Coronary artery (tissue), 2 donors: ENCODE measurements around the gene NUDT3.

ENCODE experiments used
- DNase-seq: peaks from one replicate; pipeline ENCODE4 v3.0.0-alpha.2; 2017; ENCODE audit warnings: low spot score
- H3K27ac ChIP-seq, 2 donors: fragments of 200-600 bp; sonication (generic); one replicate each; pipeline ENCODE4 v1.5.1; 2016 to 2019
- H3K4me3 ChIP-seq: fragments of 200-600 bp; sonication (generic); 2 replicates; pipeline ENCODE4 v1.5.1; 2016; ENCODE audit warnings: mild to moderate bottlenecking, moderate library complexity
- CTCF ChIP-seq: fragments of 200-600 bp; sonication (generic); IDR thresholded peaks from one replicate; pipeline ENCODE4 v1.5.1; 2019; ENCODE audit warnings: antibody characterized with exemption

NUDT3 gene

GRCh38 chr6:34301408-34301807 lies 91.1 kb downstream of the NUDT3 start:
- Histone ChIP-seq H3K4me3 (no peak overlapping the region), H3K27ac (peak overlapping the region in 1 of 2 donors; percentile 59)
- DNase-seq, result peak; percentile 77
- TF ChIP-seq CTCF, result no peak

GRCh38 chr6:34300332-34300751 lies 92.1 kb downstream of the NUDT3 start:
- TF ChIP-seq CTCF, result no peak
- Histone ChIP-seq H3K4me3 (no peak overlapping the region), H3K27ac (peak overlapping the region in 1 of 2 donors; percentile 51)
- no peak for DNase-seq

GRCh38 chr6:34298941-34299340 lies 93.5 kb downstream of the NUDT3 start:
- Histone ChIP-seq H3K4me3 (no peak overlapping the region), H3K27ac (peak overlapping the region in 1 of 2 donors; percentile 17)
- no peak for TF ChIP-seq CTCF
- no peak for DNase-seq

GRCh38 chr6:34295721-34296120 lies 96.7 kb downstream of the NUDT3 start:
- Histone ChIP-seq H3K4me3 (no peak overlapping the region), H3K27ac (peak overlapping the region in 1 of 2 donors; percentile 46)
- no peak for TF ChIP-seq CTCF
- DNase-seq, result no peak

GRCh38 chr6:34292954-34293353 lies 99.5 kb downstream of the NUDT3 start:
- no peak overlapping the region for H3K4me3 ChIP-seq
- no peak for DNase-seq
- no peak for TF ChIP-seq CTCF
- H3K27ac ChIP-seq, result no peak overlapping the region

GRCh38 chr6:34289137-34289536 lies 103.3 kb downstream of the NUDT3 start:
- no peak for TF ChIP-seq CTCF
- Histone ChIP-seq H3K27ac (no peak overlapping the region), H3K4me3 (no peak overlapping the region)
- DNase-seq, result no peak

- no peak for DNase-seq
- no peak for TF ChIP-seq CTCF
- Histone ChIP-seq H3K27ac (peak overlapping the region in 1 of 2 donors; percentile 20), H3K4me3 (no peak overlapping the region)
These were observed 103.9 kb downstream of the NUDT3 start for GRCh38 chr6:34288581-34288980.
